MCF 10A (cell line): ENCODE results near the gene QRICH2. TPM values are rescaled to one million over a fixed set of nuclear protein-coding genes. Genes with fewer than 3 reads are reported as not detected.

Source experiments
- BruUV-seq: library from RNA; stranded (reverse); fragments of 400-500 nt; replicated peaks from 2 replicates; lab custom pipeline; 2021; lab: Mats Ljungman, UMichigan
- CTCF ChIA-PET: fragments of 300-600 bp; sonication (Branson Sonifier 250); formaldehyde crosslinking; extraction: SDS; loops from one replicate; lab custom pipeline; 2021; ENCODE audit warnings: antibody characterized with exemption, inconsistent platforms; lab: Yijun Ruan, JAX
- POLR2A ChIA-PET: fragments of 300-600, 350-650 bp; sonication (Branson Sonifier 250); formaldehyde crosslinking; extraction: SDS; loops from one replicate; lab custom pipeline; 2020; ENCODE audit warnings: antibody characterized with exemption, inconsistent platforms; lab: Yijun Ruan, JAX
- DNase-seq: peaks from one replicate; pipeline ENCODE4 v3.0.0-alpha.2; 2018; ENCODE audit not compliant: unreplicated experiment
- H3K27ac Mint-ChIP-seq: one replicate; pipeline ENCODE4 v1.8.0; 2022; ENCODE audit warnings: mild to moderate bottlenecking, low read depth, mixed read lengths; ENCODE audit not compliant: unreplicated experiment
- H3K27me3 Mint-ChIP-seq: one replicate; pipeline ENCODE4 v1.8.0; 2022; ENCODE audit warnings: mixed read lengths; ENCODE audit not compliant: insufficient read depth, unreplicated experiment
- H3K36me3 Mint-ChIP-seq: one replicate; pipeline ENCODE4 v1.8.0; 2022; ENCODE audit warnings: mild to moderate bottlenecking, moderate library complexity, mixed read lengths; ENCODE audit not compliant: insufficient read depth, unreplicated experiment
- H3K4me1 Mint-ChIP-seq: one replicate; pipeline ENCODE4 v1.8.0; 2022; ENCODE audit warnings: mixed read lengths; ENCODE audit not compliant: insufficient read depth, unreplicated experiment
- H3K4me3 Mint-ChIP-seq: one replicate; pipeline ENCODE4 v1.8.0; 2022; ENCODE audit warnings: mild to moderate bottlenecking, moderate library complexity, mixed read lengths; ENCODE audit not compliant: unreplicated experiment
- H3K9me3 Mint-ChIP-seq: one replicate; pipeline ENCODE4 v1.8.0; 2022; ENCODE audit warnings: mixed read lengths; ENCODE audit not compliant: unreplicated experiment
- CTCF ChIP-seq: fragments of 200-600 bp; IDR thresholded peaks from one replicate; pipeline ENCODE4 v1.8.0; 2022; ENCODE audit warnings: antibody characterized with exemption, mild to moderate bottlenecking; ENCODE audit not compliant: unreplicated experiment
- intact Hi-C: fragments of 100-400 bp; cut with micrococcal nuclease; formaldehyde crosslinking; loops from 2 replicates; pipeline ENCODE4 v1.14.1; 2022
- total RNA-seq: library from RNA; stranded (reverse); gene quantifications from 2 replicates; pipeline ENCODE4 v1.2.3, GENCODE V29; 2022

The QRICH2 gene
- total RNA-seq, 1 experiment from 2014 or later, result 0.56 TPM

GRCh38 chr17:76251478-76252039, 56.5 kb downstream of the QRICH2 start:
- DNase-seq, result no peak
- no peaks in the 10 kb centered on the region for H3K9me3 Mint-ChIP-seq
- intact Hi-C loops, result loop anchor here (1.0 kb wide), 1 partner anchor 13 kb away; no protein-coding TSS in a partner anchor
- H3K36me3 Mint-ChIP-seq, result no peaks in the 10 kb centered on the region
- no TSS peak for BruUV-seq
- ChIA-PET POLR2A (interaction anchor here (0.6 to 6.8 kb wide), 8 partner anchors 8 to 223 kb away, joined by 3 to 56 read pairs (median 4); partner anchors contain the start of genes EXOC7 and UBALD2), CTCF (interaction anchor here (0.7 to 1.1 kb wide), 2 partner anchors 13 to 28 kb away, joined by 3 to 4 read pairs; no protein-coding TSS in a partner anchor)
- peak overlapping the region; percentile 83 for H3K27ac Mint-ChIP-seq
- no peak for TF ChIP-seq CTCF
- peak overlapping the region; percentile 6 for H3K4me3 Mint-ChIP-seq
- H3K27me3 Mint-ChIP-seq, result no peaks in the 10 kb centered on the region
- H3K4me1 Mint-ChIP-seq, result peaks cover 23% of the 10 kb centered on the region

- intact Hi-C loops, result no loop called here
- ChIA-PET POLR2A (interaction anchor here (1.0 to 6.8 kb wide), 3 partner anchors 14 to 16 kb away, joined by 3 to 56 read pairs (median 5); partner anchors contain the start of gene UBALD2), CTCF (interaction anchor here (1.4 kb wide), 1 partner anchor 49 kb away, joined by 4 read pairs; no protein-coding TSS in a partner anchor)
- Mint-ChIP-seq H3K4me1 (peaks cover 23% of the 10 kb centered on the region), H3K9me3 (no peaks in the 10 kb centered on the region), H3K27me3 (no peaks in the 10 kb centered on the region), H3K27ac (no peak overlapping the region), H3K4me3 (no peak overlapping the region), H3K36me3 (no peaks in the 10 kb centered on the region)
- no TSS peak for BruUV-seq
- DNase-seq, result no peak
- TF ChIP-seq CTCF, result no peak
Observed at GRCh38 chr17:76250141-76250540, 57.9 kb downstream of the QRICH2 start.

GRCh38 chr17:76248013-76248782, 59.9 kb downstream of the QRICH2 start:
- Mint-ChIP-seq H3K27ac (no peak overlapping the region), H3K4me1 (peaks cover 23% of the 10 kb centered on the region), H3K9me3 (no peaks in the 10 kb centered on the region), H3K27me3 (no peaks in the 10 kb centered on the region), H3K4me3 (no peak overlapping the region), H3K36me3 (no peaks in the 10 kb centered on the region)
- POLR2A ChIA-PET, result interaction anchor here (1.3 kb wide), 1 partner anchor 18 kb away, joined by 3 read pairs; no protein-coding TSS in a partner anchor
- CTCF ChIA-PET, result interaction anchor here (0.5 to 3.8 kb wide), 3 partner anchors 32 to 134 kb away, joined by 3 to 16 read pairs (median 3); no protein-coding TSS in a partner anchor
- no peak for DNase-seq
- intact Hi-C loops, result loop anchor here (2.0 kb wide), 1 partner anchor 21 kb away; no protein-coding TSS in a partner anchor
- no peak for TF ChIP-seq CTCF
- BruUV-seq, result no TSS peak

- POLR2A ChIA-PET, result interaction anchor here (1.3 kb wide), 1 partner anchor 19 kb away, joined by 3 read pairs; no protein-coding TSS in a partner anchor
- H3K4me1 Mint-ChIP-seq, result peaks cover 18% of the 10 kb centered on the region
- no peak overlapping the region for H3K27ac Mint-ChIP-seq
- CTCF ChIA-PET, result interaction anchor here (0.5 to 3.8 kb wide), 2 partner anchors 33 to 433 kb away, joined by 3 to 16 read pairs; no protein-coding TSS in a partner anchor
- no peaks in the 10 kb centered on the region for H3K9me3 Mint-ChIP-seq
- intact Hi-C loops, result no loop called here
- no peak for TF ChIP-seq CTCF
- BruUV-seq, result no TSS peak
- no peak for DNase-seq
- H3K27me3 Mint-ChIP-seq, result no peaks in the 10 kb centered on the region
- no peak overlapping the region for H3K4me3 Mint-ChIP-seq
- H3K36me3 Mint-ChIP-seq, result no peaks in the 10 kb centered on the region
Observed at GRCh38 chr17:76247304-76247703, 60.8 kb downstream of the QRICH2 start.
